Measurements from ENCODE around the gene PHYH.

PHYH gene

GRCh38 chr10:13299437-13300287 lies at the start of gene PHYH:
Gene PHYH, minus strand, starts transcription at chr10:13300064. Its CDS starts 22 bp downstream, at chr10:13300042.
- peak within 1 kb of the TSS; percentile 54 for H3K4me3 ChIP-seq (ENCODE audit: low read length)
- peak; percentile 85 for DNase-seq (ENCODE audit: low read depth)
- TF ChIP-seq CTCF (IDR thresholded peaks at IDR 0.05; ENCODE audit: insufficient read depth, low read depth, low read length, missing control alignments), result no peak

GRCh38 chr10:13348216-13349017 lies 48.6 kb upstream of the PHYH start, which contains the start of gene SEPHS1:
Gene SEPHS1, minus strand, starts transcription at chr10:13348293. Its CDS starts 3,343 bp downstream, at chr10:13344950.
- DNase-seq (ENCODE audit: low read depth), result peak; percentile 76
- no peak for TF ChIP-seq CTCF (IDR thresholded peaks at IDR 0.05; ENCODE audit: insufficient read depth, low read depth, low read length, missing control alignments)
- H3K4me3 ChIP-seq (ENCODE audit: low read length), result peak within 1 kb of the TSS; percentile 75

DNA sequence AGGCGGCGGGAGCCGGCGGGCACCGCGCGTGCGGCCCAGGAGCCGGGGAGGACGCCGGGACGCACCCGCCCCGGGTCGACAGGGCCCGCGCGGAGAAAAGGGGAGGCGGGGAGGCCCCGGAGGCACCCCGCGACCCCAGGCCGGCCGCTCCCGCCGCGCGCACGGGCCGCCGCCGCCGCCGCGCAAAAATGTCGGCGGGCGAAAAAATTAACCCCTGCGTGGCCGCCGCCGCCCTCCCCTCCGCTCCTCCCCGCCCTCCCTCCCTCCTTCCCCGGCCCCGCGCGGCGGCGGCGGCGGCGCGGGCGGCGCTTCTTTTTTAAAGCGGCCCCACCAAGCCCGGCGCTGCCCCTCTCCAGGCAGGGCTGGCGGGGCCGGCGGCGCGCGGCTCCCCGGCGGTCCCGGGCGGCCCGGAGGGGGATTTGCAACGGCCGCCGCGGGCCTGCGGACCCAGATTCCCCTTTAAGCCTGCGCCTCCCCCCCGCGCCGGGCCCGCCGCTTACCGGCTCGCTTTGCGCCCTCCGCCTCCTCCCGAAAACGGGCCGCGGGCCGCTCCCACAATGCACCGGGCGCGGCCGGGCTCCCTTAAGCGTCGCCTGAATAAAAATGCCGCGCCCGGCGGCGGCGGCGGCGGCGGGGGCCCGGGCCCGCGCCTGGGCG lies 47.8 kb upstream of the PHYH start:
- H3K4me3 ChIP-seq (ENCODE audit: low read length), result peak overlapping the region; percentile 19
- TF ChIP-seq CTCF (IDR thresholded peaks at IDR 0.05; ENCODE audit: insufficient read depth, low read depth, low read length, missing control alignments), result no peak
- peak; percentile 85 for DNase-seq (ENCODE audit: low read depth)

DNA sequence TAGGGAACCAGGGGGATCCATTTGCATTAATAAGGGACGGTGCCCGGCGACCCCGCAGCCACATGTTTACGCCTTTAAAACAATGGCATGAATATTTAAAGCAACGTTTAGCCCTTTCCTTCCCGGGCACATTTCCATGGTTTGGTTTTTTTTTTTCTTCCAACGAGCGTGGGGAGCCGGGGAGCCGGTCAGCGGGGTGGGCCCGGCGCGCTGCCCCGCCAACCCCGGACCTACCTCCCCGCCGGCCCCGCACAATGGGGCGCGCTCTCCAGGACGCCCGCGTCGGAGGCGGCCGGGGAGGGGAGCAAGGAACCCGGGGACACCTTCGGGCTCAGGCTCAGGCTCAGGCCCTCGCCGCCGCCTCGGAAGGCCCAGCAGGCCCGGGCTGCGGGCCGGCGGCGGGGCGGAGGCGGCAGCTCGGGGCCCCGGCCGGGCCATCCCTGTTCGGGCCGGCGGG lies 47.2 kb upstream of the PHYH start:
- no peak for DNase-seq (ENCODE audit: low read depth)
- TF ChIP-seq CTCF (IDR thresholded peaks at IDR 0.05; ENCODE audit: insufficient read depth, low read depth, low read length, missing control alignments), result no peak
- peak overlapping the region; percentile 75 for H3K4me3 ChIP-seq (ENCODE audit: low read length)

- peak; percentile 33 for DNase-seq (ENCODE audit: low read depth)
- no peak for TF ChIP-seq CTCF (IDR thresholded peaks at IDR 0.05; ENCODE audit: insufficient read depth, low read depth, low read length, missing control alignments)
- H3K4me3 ChIP-seq (ENCODE audit: low read length), result peak overlapping the region; percentile 75
Observed at GRCh38 chr10:13346283-13347042, 46.6 kb upstream of the PHYH start.
